Erythroblast (primary cell): ENCODE measurements around the gene TSPAN15.

Source experiments
- GATA1 ChIP-seq: IDR thresholded peaks from 2 replicates; pipeline ENCODE4 v1.6.1; 2011; ENCODE audit warnings: low read depth, mild to moderate bottlenecking, control low read depth, low read length, moderate library complexity
- POLR2A ChIP-seq: IDR thresholded peaks from 2 replicates; pipeline ENCODE4 v1.6.1; 2011; ENCODE audit warnings: mild to moderate bottlenecking, low read length

GRCh38 chr10:69475433-69475830 is 24.2 kb downstream of the TSPAN15 start:
- no peak for TF ChIP-seq POLR2A
- TF ChIP-seq GATA1, result no peak
